H1 (cell line): Measurements from ENCODE around the gene RETSAT. TPM values are rescaled to one million over a fixed set of nuclear protein-coding genes. Genes with fewer than 3 reads are reported as not detected.

ENCODE experiments used
- CHD7 ChIP-seq: fragments of 300-600 bp; sonication (generic); IDR thresholded peaks from 2 replicates; pipeline ENCODE4 v1.7.1; 2012; ENCODE audit warnings: low read length, moderate library complexity, mild to moderate bottlenecking, inconsistent platforms; ENCODE audit not compliant: insufficient replicate concordance
- CREB1 ChIP-seq: IDR thresholded peaks from 2 replicates; pipeline ENCODE4 v1.6.1; 2012; ENCODE audit warnings: inconsistent platforms
- CTCF ChIP-seq, 3 experiments: IDR thresholded peaks; 1 replicate in 2 of 3; 2 replicates in 1 of 3; pipeline versions ENCODE4 v1.5.1 to v1.6.1; 2011; ENCODE audit warnings: low read length in 3 of 3, mild to moderate bottlenecking in 3 of 3, inconsistent platforms in 2 of 3, low read depth in 1 of 3, moderate library complexity in 1 of 3; ENCODE audit not compliant: insufficient read depth in 1 of 3; ENCODE audit errors: control extremely low read depth in 1 of 3
- RXRA ChIP-seq: IDR thresholded peaks from 2 replicates; pipeline ENCODE4 v1.6.1; 2011; ENCODE audit warnings: low read depth, mild to moderate bottlenecking, low read length, moderate library complexity; ENCODE audit not compliant: insufficient read depth
- SRF ChIP-seq: IDR thresholded peaks from 2 replicates; pipeline ENCODE4 v1.6.1; 2011; ENCODE audit warnings: mild to moderate bottlenecking, low read depth, low read length, moderate library complexity
- TCF12 ChIP-seq: IDR thresholded peaks from 2 replicates; pipeline ENCODE4 v1.6.1; 2011; ENCODE audit warnings: low read depth, mild to moderate bottlenecking, low read length
- ZNF274 ChIP-seq: IDR thresholded peaks from 2 replicates; pipeline ENCODE4 v1.7.0; 2012; ENCODE audit warnings: low read length, borderline replicate concordance; ENCODE audit errors: extremely low read depth
- polyA plus RNA-seq, 7 experiments: library from polyadenylated mRNA; depleted of rRNA in 3 of 7; stranded (reverse) in 5 of 7; unstranded in 2 of 7; fragments of >200 nt in 5 of 7; fragments of 200-250 nt in 2 of 7; gene quantifications; 1 replicate in 5 of 7; 2 replicates in 1 of 7; 4 replicates in 1 of 7; pipeline versions ENCODE4 v1.2.1 to v1.2.3, GENCODE V29; 2011 to 2013; ENCODE audit warnings: missing spikeins in 2 of 7, mixed read lengths in 2 of 7
- total RNA-seq: library from RNA; stranded (reverse); fragmentation: NEBNext Ultra II Directional; extraction: Animal tissue kit (Norgen Biotek cat#: 25700); gene quantifications from 2 replicates; pipeline ENCODE4 v1.2.1, GENCODE V29; 2021

Gene RETSAT
- total and polyA plus RNA-seq, 2 of the 8 experiments (the other 6 are each of a cell fraction or from before 2014, with no cell fraction given) = 15.8 to 16.7 TPM

GRCh38 chr2:85399183-85399455 is 44.8 kb upstream of the RETSAT start (continued):
- TF ChIP-seq CTCF (IDR thresholded peaks at IDR 0.05; ENCODE audit: control extremely low read depth in 1 of 3, insufficient read depth in 1 of 3, low read depth in 1 of 3, low read length in 3 of 3) (no peak), ZNF274 (no peak), SRF (no peak), CHD7 (no peak), RXRA (no peak), CREB1 (no peak), TCF12 (no peak)
